ENCODE results near the gene HNRNPL. TPM values are rescaled to one million over a fixed set of nuclear protein-coding genes. Genes with fewer than 3 reads are reported as not detected.
"Not testable (repeated sequence)": the region's sequence is repeated elsewhere in the genome, so short reads cannot be mapped to it uniquely, and the experiment has no call there.

Gene HNRNPL
- total RNA-seq, 1 donor from 2014 or later = 192 TPM

- DNase-seq (ENCODE audit: low spot score) (no peak), ATAC-seq (no peak)
- intact Hi-C loops (cut with DNase I) = no loop called here
Measured at GRCh38 chr19:38812009-38812840, 37.6 kb downstream of the HNRNPL start.

GRCh38 chr19:38809592-38810252, 40.1 kb downstream of the HNRNPL start:
- intact Hi-C loops (cut with DNase I) = no loop called here
- DNase-seq (ENCODE audit: low spot score) = no peak
- no peak for ATAC-seq

GRCh38 chr19:38808741-38809140, 41.0 kb downstream of the HNRNPL start:
- intact Hi-C loops (cut with DNase I) = no loop called here
- DNase-seq (ENCODE audit: low spot score) = no peak
- ATAC-seq = no peak

GRCh38 chr19:38807374-38808098, 42.2 kb downstream of the HNRNPL start:
- intact Hi-C loops (cut with DNase I); ATAC-seq: not testable (repeated sequence)

GRCh38 chr19:38806371-38806770, 43.4 kb downstream of the HNRNPL start:
- DNase-seq (ENCODE audit: low spot score) (no peak), ATAC-seq (no peak)
- intact Hi-C loops (cut with DNase I) = no loop called here

More at GRCh38 chr19:38807374-38808098, 42.2 kb downstream of the HNRNPL start:
- DNase-seq (ENCODE audit: low spot score) = not testable (repeated sequence)

GRCh38 chr19:38805180-38805579, 44.6 kb downstream of the HNRNPL start:
- intact Hi-C loops (cut with DNase I) = no loop called here
- no peak for ATAC-seq
- no peak for DNase-seq (ENCODE audit: low spot score)

- intact Hi-C loops (cut with DNase I) = no loop called here
- DNase-seq (ENCODE audit: low spot score) = no peak
- ATAC-seq = no peak
Measured at GRCh38 chr19:38803543-38803942, 46.2 kb downstream of the HNRNPL start.

GRCh38 chr19:38801359-38802095, 48.3 kb downstream of the HNRNPL start:
- no peak for DNase-seq (ENCODE audit: low spot score)
- no peak for ATAC-seq
- intact Hi-C loops (cut with DNase I) = no loop called here

GRCh38 chr19:38800577-38801347, 49.0 kb downstream of the HNRNPL start:
- DNase-seq (ENCODE audit: low spot score) = no peak
- ATAC-seq = no peak
- intact Hi-C loops (cut with DNase I) = no loop called here

- intact Hi-C loops (cut with DNase I) = no loop called here
- no peak for ATAC-seq
- DNase-seq (ENCODE audit: low spot score) = no peak
Measured at GRCh38 chr19:38799104-38799503, 50.7 kb downstream of the HNRNPL start.

- DNase-seq (ENCODE audit: low spot score) = not testable (repeated sequence)
Measured at GRCh38 chr19:38797781-38798180, 52.0 kb downstream of the HNRNPL start.

GRCh38 chr19:38796154-38796553, 53.6 kb downstream of the HNRNPL start:
- DNase-seq (ENCODE audit: low spot score) = no peak
- intact Hi-C loops (cut with DNase I) = no loop called here
- no peak for ATAC-seq

More at GRCh38 chr19:38797781-38798180, 52.0 kb downstream of the HNRNPL start:
- ATAC-seq; intact Hi-C loops (cut with DNase I): not testable (repeated sequence)

- intact Hi-C loops (cut with DNase I) = no loop called here
- no peak for DNase-seq (ENCODE audit: low spot score)
- no peak for ATAC-seq
Measured at GRCh38 chr19:38795549-38795948, 54.2 kb downstream of the HNRNPL start.

- intact Hi-C loops (cut with DNase I) = loop anchor here (5.0 kb wide), 1 partner anchor 1819 kb away; no protein-coding TSS in a partner anchor
- DNase-seq (ENCODE audit: low spot score) = no peak
- ATAC-seq = no peak
Measured at GRCh38 chr19:38793671-38794070, 56.1 kb downstream of the HNRNPL start.

GRCh38 chr19:38793177-38793576, 56.6 kb downstream of the HNRNPL start:
- intact Hi-C loops (cut with DNase I) = loop anchor here (5.0 kb wide), 1 partner anchor 1819 kb away; no protein-coding TSS in a partner anchor
- DNase-seq (ENCODE audit: low spot score) = no peak
- ATAC-seq = no peak

GRCh38 chr19:38792250-38793111, 57.3 kb downstream of the HNRNPL start:
- intact Hi-C loops (cut with DNase I) = loop anchor here (5.0 kb wide), 1 partner anchor 1820 kb away; no protein-coding TSS in a partner anchor
- no peak for DNase-seq (ENCODE audit: low spot score)

GRCh38 chr19:38791451-38792064, 58.2 kb downstream of the HNRNPL start:
- intact Hi-C loops (cut with DNase I) = loop anchor here (5.0 kb wide), 1 partner anchor 1821 kb away; no protein-coding TSS in a partner anchor
- not testable (repeated sequence) for DNase-seq (ENCODE audit: low spot score)
- peak; percentile 95 for ATAC-seq

More at GRCh38 chr19:38792250-38793111, 57.3 kb downstream of the HNRNPL start:
- peak; percentile 22 for ATAC-seq
